Vagina (tissue), 2 donors: ENCODE measurements around the gene FAF1. TPM values are rescaled to one million over a fixed set of nuclear protein-coding genes. Genes with fewer than 3 reads are reported as not detected.

Source experiments
- DNase-seq, 2 donors: peaks; one replicate each; pipeline ENCODE4 v3.0.0-alpha.2; 2017; ENCODE audit errors: extremely low spot score in 2 of 2
- H3K27ac ChIP-seq: fragments of 200-600 bp; sonication (generic); one replicate; pipeline ENCODE4 v1.5.1; 2019
- H3K27me3 ChIP-seq: fragments of 200-600 bp; sonication (generic); one replicate; pipeline ENCODE4 v1.5.1; 2019
- H3K36me3 ChIP-seq, 2 donors: fragments of 200-600 bp; sonication (generic); one replicate each; pipeline ENCODE4 v1.5.1; 2017 to 2019
- H3K4me1 ChIP-seq: fragments of 200-600 bp; sonication (generic); one replicate; pipeline ENCODE4 v1.5.1; 2019
- H3K4me3 ChIP-seq, 2 donors: fragments of 200-600 bp; sonication (generic); 1 replicate in 1 of 2; 2 replicates in 1 of 2; pipeline ENCODE4 v1.5.1; 2016 to 2019
- H3K9me3 ChIP-seq: fragments of 200-600 bp; sonication (generic); one replicate; pipeline ENCODE4 v1.5.1; 2019
- CTCF ChIP-seq, 3 experiments: fragments of 450-650 bp in 2 of 3; fragments of 200-600 bp in 1 of 3; sonication (generic) in 1 of 3; IDR thresholded peaks; one replicate each; pipeline ENCODE4 v1.5.1; 2017 to 2019; ENCODE audit warnings: antibody characterized with exemption in 3 of 3, mild to moderate bottlenecking in 2 of 3, moderate library complexity in 2 of 3
- POLR2A ChIP-seq, 2 donors: fragments of 450-650 bp; IDR thresholded peaks; one replicate each; pipeline ENCODE4 v1.6.1; 2017; ENCODE audit warnings: antibody characterized with exemption in 2 of 2, mild to moderate bottlenecking in 2 of 2, moderate library complexity in 2 of 2
- POLR2AphosphoS5 ChIP-seq, 2 donors: sonication (generic); formaldehyde crosslinking; IDR thresholded peaks; one replicate each; pipeline ENCODE4 v1.9.0; 2017; ENCODE audit warnings: antibody characterized with exemption in 2 of 2, mild to moderate bottlenecking in 2 of 2, low read depth in 1 of 2; ENCODE audit not compliant: insufficient read depth in 1 of 2
- intact Hi-C: fragments of 100-400 bp; cut with DNase I; formaldehyde crosslinking; loops from one replicate; pipeline ENCODE4 v1.15.1; 2023
- total RNA-seq: library from RNA; depleted of rRNA; stranded (reverse); fragments of >200 nt; gene quantifications from one replicate; pipeline ENCODE4 v1.2.3, GENCODE V29; 2016

Gene FAF1
- total RNA-seq, 1 donor from 2014 or later, result 40.0 TPM

- TF ChIP-seq POLR2A (IDR thresholded peaks at IDR 0.05) (no peak), POLR2AphosphoS5 (IDR thresholded peaks at IDR 0.05; ENCODE audit: insufficient read depth in 1 of 2, low read depth in 1 of 2) (no peak), CTCF (IDR thresholded peaks at IDR 0.05) (no peak)
- no peaks in the 10 kb centered on the region for H3K36me3 ChIP-seq
These were observed 102.4 kb downstream of the FAF1 start for GRCh38 chr1:50857702-50858101.

GRCh38 chr1:50853325-50853724 lies 106.7 kb downstream of the FAF1 start:
- Histone ChIP-seq H3K36me3 (no peaks in the 10 kb centered on the region), H3K27ac (no peak overlapping the region), H3K4me3 (no peak overlapping the region), H3K9me3 (no peaks in the 10 kb centered on the region), H3K27me3 (no peaks in the 10 kb centered on the region), H3K4me1 (no peaks in the 10 kb centered on the region)
- no peak for DNase-seq
- TF ChIP-seq POLR2A (IDR thresholded peaks at IDR 0.05) (no peak), POLR2AphosphoS5 (IDR thresholded peaks at IDR 0.05; ENCODE audit: insufficient read depth in 1 of 2, low read depth in 1 of 2) (no peak), CTCF (IDR thresholded peaks at IDR 0.05) (no peak)
- intact Hi-C loops, result no loop called here

More at GRCh38 chr1:50857702-50858101, 102.4 kb downstream of the FAF1 start:
- Histone ChIP-seq H3K4me3 (no peak overlapping the region), H3K27me3 (no peaks in the 10 kb centered on the region), H3K27ac (no peak overlapping the region), H3K4me1 (no peaks in the 10 kb centered on the region), H3K9me3 (peaks cover 9% of the 10 kb centered on the region)
- intact Hi-C loops, result no loop called here
- no peak for DNase-seq

- no peaks in the 10 kb centered on the region for H3K36me3 ChIP-seq
- no peak for DNase-seq
- no peaks in the 10 kb centered on the region for H3K27me3 ChIP-seq
- no peak overlapping the region for H3K4me3 ChIP-seq
- TF ChIP-seq CTCF (IDR thresholded peaks at IDR 0.05) (no peak), POLR2A (IDR thresholded peaks at IDR 0.05) (no peak), POLR2AphosphoS5 (IDR thresholded peaks at IDR 0.05; ENCODE audit: insufficient read depth in 1 of 2, low read depth in 1 of 2) (no peak)
- intact Hi-C loops, result no loop called here
- H3K27ac ChIP-seq, result no peak overlapping the region
- no peaks in the 10 kb centered on the region for H3K4me1 ChIP-seq
- H3K9me3 ChIP-seq, result no peaks in the 10 kb centered on the region
These were observed 107.2 kb downstream of the FAF1 start for GRCh38 chr1:50852889-50853288.

- intact Hi-C loops, result no loop called here
- Histone ChIP-seq H3K9me3 (no peaks in the 10 kb centered on the region), H3K4me3 (no peak overlapping the region), H3K4me1 (no peaks in the 10 kb centered on the region), H3K36me3 (no peaks in the 10 kb centered on the region), H3K27me3 (no peaks in the 10 kb centered on the region), H3K27ac (no peak overlapping the region)
- no peak for TF ChIP-seq CTCF (IDR thresholded peaks at IDR 0.05)
- TF ChIP-seq POLR2AphosphoS5 (IDR thresholded peaks at IDR 0.05; ENCODE audit: insufficient read depth in 1 of 2, low read depth in 1 of 2), result no peak
- no peak for TF ChIP-seq POLR2A (IDR thresholded peaks at IDR 0.05)
- no peak for DNase-seq
These were observed 108.6 kb downstream of the FAF1 start for GRCh38 chr1:50851466-50851865.

GRCh38 chr1:50851034-50851433 lies 109.0 kb downstream of the FAF1 start:
- DNase-seq, result no peak
- no peaks in the 10 kb centered on the region for H3K27me3 ChIP-seq
- no peak overlapping the region for H3K27ac ChIP-seq
- H3K9me3 ChIP-seq, result no peaks in the 10 kb centered on the region
- TF ChIP-seq POLR2AphosphoS5 (IDR thresholded peaks at IDR 0.05; ENCODE audit: insufficient read depth in 1 of 2, low read depth in 1 of 2) (no peak), CTCF (IDR thresholded peaks at IDR 0.05) (no peak), POLR2A (IDR thresholded peaks at IDR 0.05) (no peak)
- intact Hi-C loops, result no loop called here
- no peak overlapping the region for H3K4me3 ChIP-seq
- H3K4me1 ChIP-seq, result no peaks in the 10 kb centered on the region
- H3K36me3 ChIP-seq, result no peaks in the 10 kb centered on the region
